A673 (cell line): ENCODE measurements around the gene SPI1. TPM values are rescaled to one million over a fixed set of nuclear protein-coding genes. Genes with fewer than 3 reads are reported as not detected.
A peak's percentile ranks its signal among the peaks of the same experiment; 100 is the strongest.

Experiments used
- BruUV-seq: library from RNA; stranded (reverse); fragments of 400-500 nt; replicated peaks from 2 replicates; lab custom pipeline; 2021; lab: Mats Ljungman, UMichigan
- CTCF ChIA-PET: fragments of 300-600 bp; sonication (Branson Sonifier 250); formaldehyde crosslinking; loops from one replicate; lab custom pipeline; 2022; ENCODE audit warnings: antibody characterized with exemption; lab: Charles Lee
- POLR2A ChIA-PET: fragments of 300-600 bp; sonication (Branson Sonifier 250); formaldehyde crosslinking; loops from one replicate; lab custom pipeline; 2022; ENCODE audit warnings: antibody characterized with exemption; ENCODE audit not compliant: low non-redundant PET; lab: Charles Lee
- DNase-seq: peaks from one replicate; pipeline ENCODE4 v3.0.0-alpha.2; 2015; ENCODE audit warnings: low spot score
- H3K27ac ChIP-seq: fragments of 200-600 bp; sonication (generic); 2 replicates; pipeline ENCODE4 v1.5.1; 2016; ENCODE audit warnings: mixed run types, low read depth, mild to moderate bottlenecking, mixed read lengths, antibody characterized with exemption, low read length; ENCODE audit not compliant: poor library complexity, severe bottlenecking
- H3K27me3 ChIP-seq: fragments of 200-600 bp; sonication (generic); replicated peaks from 2 replicates; pipeline ENCODE4 v1.6.1; 2017; ENCODE audit warnings: mixed run types, low read depth, mild to moderate bottlenecking, mixed read lengths, antibody characterized with exemption, low read length; ENCODE audit not compliant: insufficient read depth, poor library complexity
- H3K36me3 ChIP-seq: fragments of 200-600 bp; sonication (generic); 2 replicates; pipeline ENCODE4 v1.6.1; 2016; ENCODE audit warnings: mixed run types, mild to moderate bottlenecking, mixed read lengths, antibody characterized with exemption, low read length; ENCODE audit not compliant: insufficient read depth, poor library complexity, severe bottlenecking
- H3K4me1 ChIP-seq: fragments of 200-600 bp; sonication (generic); 2 replicates; pipeline ENCODE4 v1.6.1; 2017; ENCODE audit warnings: mixed run types, mild to moderate bottlenecking, mixed read lengths, antibody characterized with exemption, low read length; ENCODE audit not compliant: insufficient read depth, poor library complexity, severe bottlenecking
- H3K4me3 ChIP-seq: fragments of 200-600 bp; sonication (generic); 2 replicates; pipeline ENCODE4 v1.5.1; 2016; ENCODE audit warnings: low read depth, mixed run types, mild to moderate bottlenecking, mixed read lengths, low read length; ENCODE audit not compliant: poor library complexity, severe bottlenecking
- H3K9me3 ChIP-seq: fragments of 200-600 bp; sonication (generic); 2 replicates; pipeline ENCODE4 v1.6.1; 2016; ENCODE audit warnings: mixed run types, low read depth, mild to moderate bottlenecking, mixed read lengths, antibody characterized with exemption, low read length; ENCODE audit not compliant: poor library complexity, severe bottlenecking
- CTCF ChIP-seq: fragments of 300-800, 200-600 bp; sonication (generic); conservative IDR thresholded peaks from 2 replicates; pipeline ENCODE4 v1.5.1; 2017; ENCODE audit warnings: low read depth, mild to moderate bottlenecking, antibody characterized with exemption, low read length, moderate library complexity, mixed read lengths
- EZH2 ChIP-seq: fragments of 200-600 bp; sonication (generic); IDR thresholded peaks from 2 replicates; pipeline ENCODE4 v1.6.1; 2017; ENCODE audit warnings: borderline replicate concordance, low read depth, mild to moderate bottlenecking, mixed read lengths, antibody characterized with exemption, low read length; ENCODE audit not compliant: poor library complexity, severe bottlenecking
- intact Hi-C: fragments of 100-400 bp; cut with micrococcal nuclease; formaldehyde crosslinking; loops from one replicate; pipeline ENCODE4 v1.10.0; 2022; ENCODE audit not compliant: unreplicated experiment
- total RNA-seq: library from RNA; stranded (reverse); gene quantifications from 2 replicates; pipeline ENCODE4 v1.2.3, GENCODE V29; 2021

SPI1 gene
- total RNA-seq, 1 experiment from 2014 or later, result not detected

GRCh38 chr11:47399860-47400767 lies 21.8 kb upstream of the SPI1 start:
- POLR2A ChIA-PET, result interaction anchor here (0.6 to 0.7 kb wide), 4 partner anchors 54 to 693 kb away, joined by 4 to 7 read pairs (median 4); no protein-coding TSS in a partner anchor
- BruUV-seq, result no TSS peak
- intact Hi-C loops, result loop anchor here (10.0 kb wide), 1 partner anchor 455 kb away; no protein-coding TSS in a partner anchor
- no peaks in the 10 kb centered on the region for H3K36me3 ChIP-seq
- H3K4me3 ChIP-seq, result peak overlapping the region; percentile 56
- H3K9me3 ChIP-seq, result no peaks in the 10 kb centered on the region
- H3K4me1 ChIP-seq, result peaks cover 15% of the 10 kb centered on the region
- TF ChIP-seq CTCF (no peak), EZH2 (no peak)
- H3K27me3 ChIP-seq, result no peaks in the 10 kb centered on the region
- peak overlapping the region; percentile 64 for H3K27ac ChIP-seq
- CTCF ChIA-PET, result interaction anchor here (0.6 to 1.0 kb wide), 3 partner anchors 12 to 61 kb away, joined by 4 to 6 read pairs (median 5); no protein-coding TSS in a partner anchor
- DNase-seq, result peak; percentile 56

GRCh38 chr11:47398551-47398950 lies 20.2 kb upstream of the SPI1 start:
- Histone ChIP-seq H3K36me3 (no peaks in the 10 kb centered on the region), H3K9me3 (no peaks in the 10 kb centered on the region), H3K27ac (no peak overlapping the region), H3K4me3 (no peak overlapping the region), H3K4me1 (peaks cover 15% of the 10 kb centered on the region), H3K27me3 (no peaks in the 10 kb centered on the region)
- intact Hi-C loops, result no loop called here
- TF ChIP-seq EZH2 (no peak), CTCF (no peak)
- ChIA-PET POLR2A (no interaction called here), CTCF (no interaction called here)
- no peak for DNase-seq
- BruUV-seq, result no TSS peak

GRCh38 chr11:47398011-47398410 lies 19.7 kb upstream of the SPI1 start:
- DNase-seq, result no peak
- POLR2A ChIA-PET, result no interaction called here
- no peaks in the 10 kb centered on the region for H3K9me3 ChIP-seq
- BruUV-seq, result no TSS peak
- H3K4me3 ChIP-seq, result no peak overlapping the region
- peaks cover 15% of the 10 kb centered on the region for H3K4me1 ChIP-seq
- no peak for TF ChIP-seq CTCF
- no peak for TF ChIP-seq EZH2
- CTCF ChIA-PET, result no interaction called here
- no peaks in the 10 kb centered on the region for H3K36me3 ChIP-seq
- H3K27me3 ChIP-seq, result no peaks in the 10 kb centered on the region
- intact Hi-C loops, result no loop called here
- peak overlapping the region; percentile 15 for H3K27ac ChIP-seq
